Stimulated activated CD4-positive, alpha-beta T cell treated with anti-CD3 and anti-CD28 coated beads, Interleukin-4, amount 100 ng/mL, for 1 hour (primary cell): ENCODE data around the gene CD9.

Experiments
- DNase-seq: peaks from one replicate; pipeline ENCODE4 v3.0.0-alpha.2; 2020

Gene CD9

GRCh38 chr12:6222078-6222654, 22.0 kb downstream of the CD9 start:
- no peak for DNase-seq

- DNase-seq: no peak
Measured at GRCh38 chr12:6223545-6223944, 23.3 kb downstream of the CD9 start.

- DNase-seq: no peak
Measured at GRCh38 chr12:6224550-6224949, 24.4 kb downstream of the CD9 start.

GRCh38 chr12:6225630-6226001, 25.4 kb downstream of the CD9 start:
- no peak for DNase-seq

GRCh38 chr12:6226002-6226678, 25.9 kb downstream of the CD9 start:
- no peak for DNase-seq

- DNase-seq: no peak
Measured at GRCh38 chr12:6226679-6227051, 26.5 kb downstream of the CD9 start.

- no peak for DNase-seq
Measured at GRCh38 chr12:6228535-6229223, 28.5 kb downstream of the CD9 start.

- no peak for DNase-seq
Measured at GRCh38 chr12:6229224-6230218, 29.3 kb downstream of the CD9 start.

GRCh38 chr12:6230321-6231110, 30.3 kb downstream of the CD9 start:
- DNase-seq: peak; percentile 46

- no peak for DNase-seq
Measured at GRCh38 chr12:6231359-6232268, 31.4 kb downstream of the CD9 start.

GRCh38 chr12:6233121-6233971, 33.1 kb downstream of the CD9 start:
- DNase-seq: no peak

- no peak for DNase-seq
Measured at GRCh38 chr12:6234214-6234613, 34.0 kb downstream of the CD9 start.

- no peak for DNase-seq
Measured at GRCh38 chr12:6234906-6235305, 34.7 kb downstream of the CD9 start.

GRCh38 chr12:6235499-6235898, 35.3 kb downstream of the CD9 start:
- DNase-seq: no peak

GRCh38 chr12:6235906-6236640, 35.9 kb downstream of the CD9 start:
- no peak for DNase-seq

GRCh38 chr12:6236641-6236940, 36.4 kb downstream of the CD9 start:
- DNase-seq: no peak

GRCh38 chr12:6237830-6238229, 37.6 kb downstream of the CD9 start:
- no peak for DNase-seq

- DNase-seq: no peak
Measured at GRCh38 chr12:6238875-6239274, 38.7 kb downstream of the CD9 start.

- DNase-seq: no peak
Measured at GRCh38 chr12:6241495-6241894, 41.3 kb downstream of the CD9 start.

- DNase-seq: no peak
Measured at GRCh38 chr12:6249580-6249979, 49.4 kb downstream of the CD9 start.
